GM23248 (cell line): Measurements from ENCODE around the gene UQCRFS1. TPM values are rescaled to one million over a fixed set of nuclear protein-coding genes. Genes with fewer than 3 reads are reported as not detected.

Experiments used
- DNase-seq: peaks from one replicate; pipeline ENCODE4 v3.0.0-alpha.2; 2015
- H2AFZ ChIP-seq: fragments of 200-600 bp; sonication (generic); 2 replicates; pipeline ENCODE4 v1.6.1; 2016; ENCODE audit warnings: antibody characterized with exemption
- H3F3A ChIP-seq: fragments of 200-600 bp; sonication (generic); 2 replicates; pipeline ENCODE4 v1.6.1; 2016; ENCODE audit warnings: mild to moderate bottlenecking, antibody characterized with exemption, mixed run types; ENCODE audit not compliant: insufficient read depth
- H3K27ac ChIP-seq: fragments of 200-600 bp; sonication (generic); 2 replicates; pipeline ENCODE4 v1.5.1; 2016; ENCODE audit warnings: mild to moderate bottlenecking
- H3K27me3 ChIP-seq: fragments of 200-600 bp; sonication (generic); replicated peaks from 2 replicates; pipeline ENCODE4 v1.6.1; 2016; ENCODE audit warnings: mild to moderate bottlenecking; ENCODE audit not compliant: insufficient read depth
- H3K36me3 ChIP-seq: fragments of 200-600 bp; sonication (generic); 2 replicates; pipeline ENCODE4 v1.6.1; 2016; ENCODE audit warnings: low read depth, mild to moderate bottlenecking
- H3K4me1 ChIP-seq: fragments of 200-600 bp; sonication (generic); 2 replicates; pipeline ENCODE4 v1.6.1; 2016; ENCODE audit warnings: mild to moderate bottlenecking; ENCODE audit not compliant: insufficient read depth
- H3K4me2 ChIP-seq: fragments of 200-600 bp; sonication (generic); one replicate; pipeline ENCODE4 v1.6.1; 2016; ENCODE audit warnings: mild to moderate bottlenecking; ENCODE audit not compliant: unreplicated experiment
- H3K4me3 ChIP-seq: fragments of 200-600 bp; sonication (generic); 2 replicates; pipeline ENCODE4 v1.5.1; 2016; ENCODE audit warnings: mild to moderate bottlenecking
- H3K79me2 ChIP-seq: fragments of 200-600 bp; sonication (generic); 2 replicates; pipeline ENCODE4 v1.6.1; 2016; ENCODE audit warnings: mild to moderate bottlenecking; ENCODE audit not compliant: insufficient read depth
- H3K9ac ChIP-seq: fragments of 200-600 bp; sonication (generic); 2 replicates; pipeline ENCODE4 v1.6.1; 2016; ENCODE audit warnings: mild to moderate bottlenecking
- H3K9me2 ChIP-seq: fragments of 200-600 bp; sonication (generic); 2 replicates; pipeline ENCODE4 v1.6.1; 2016; ENCODE audit warnings: mixed run types, mild to moderate bottlenecking, moderate library complexity; ENCODE audit not compliant: insufficient read depth
- H3K9me3 ChIP-seq: fragments of 200-600 bp; sonication (generic); one replicate; pipeline ENCODE4 v1.6.1; 2017; ENCODE audit warnings: low read depth
- H4K20me1 ChIP-seq: fragments of 200-600 bp; sonication (generic); 2 replicates; pipeline ENCODE4 v1.6.0; 2016; ENCODE audit not compliant: insufficient read depth
- EZH2 ChIP-seq: fragments of 200-600 bp; sonication (generic); IDR thresholded peaks from 2 replicates; pipeline ENCODE4 v1.6.1; 2018; ENCODE audit warnings: antibody characterized with exemption, mild to moderate bottlenecking; ENCODE audit not compliant: insufficient read depth, poor library complexity, severe bottlenecking
- EZH2phosphoT487 ChIP-seq: fragments of 200-600 bp; sonication (generic); IDR thresholded peaks from 2 replicates; pipeline ENCODE4 v1.6.1; 2018; ENCODE audit warnings: antibody characterized with exemption, moderate library complexity, mild to moderate bottlenecking, low read depth; ENCODE audit not compliant: insufficient read depth
- WGBS, 2 experiments: methylation state at CpG; one replicate each; pipeline ENCODE4 v1.1.6; 2015 to 2017; ENCODE audit warnings: low lambda C conversion rate in 2 of 2, low coverage in 1 of 2; ENCODE audit errors: missing lambda C conversion rate in 2 of 2; 5-methylcytosine and 5-hydroxymethylcytosine counted together
- in situ Hi-C: fragments of 300-500 bp; cut with MboI; formaldehyde crosslinking; loops from 2 replicates; pipeline ENCODE4 v1.15.0; 2020
- polyA plus RNA-seq: library from polyadenylated mRNA; unstranded; fragments of >200 nt; fragmentation: Nextera tagmentation; extraction: Ambion mirVana; gene quantifications from 2 replicates; pipeline ENCODE4 v1.2.1, GENCODE V29; 2016
- total RNA-seq: library from RNA; depleted of rRNA; stranded (reverse); fragments of >200 nt; shearing (Covaris generic); gene quantifications from 2 replicates; pipeline ENCODE4 v1.2.3, GENCODE V29; 2014

UQCRFS1 gene
- total and polyA plus RNA-seq, 2 experiments from 2014 or later, result 32.1 to 58.9 TPM

DNA sequence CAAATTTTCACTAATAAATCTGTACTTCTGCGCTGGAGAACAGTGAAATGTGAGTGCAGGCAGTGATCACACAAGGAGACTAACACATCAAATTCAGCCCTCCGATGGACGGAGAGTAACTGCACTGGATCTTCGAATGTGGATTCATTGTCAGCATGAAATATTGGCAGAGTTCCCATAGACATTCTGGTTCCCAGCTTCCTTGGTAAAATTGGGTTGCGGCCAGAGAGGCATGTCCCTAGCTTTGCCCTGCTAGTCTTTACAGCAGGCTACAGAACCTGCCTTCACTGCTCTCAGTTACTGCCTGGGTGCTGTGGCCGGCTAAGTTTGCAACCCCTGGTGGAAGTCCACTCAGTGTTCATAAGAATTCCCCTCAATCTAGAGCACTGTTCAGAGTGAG, 32.3 kb upstream of the UQCRFS1 start:
- H3K9ac ChIP-seq, result no peak overlapping the region
- 12 to 13% methylated on average over 6 of the region's 6 CpGs for WGBS, 2 experiments
- peak; percentile 12 for DNase-seq

DNA sequence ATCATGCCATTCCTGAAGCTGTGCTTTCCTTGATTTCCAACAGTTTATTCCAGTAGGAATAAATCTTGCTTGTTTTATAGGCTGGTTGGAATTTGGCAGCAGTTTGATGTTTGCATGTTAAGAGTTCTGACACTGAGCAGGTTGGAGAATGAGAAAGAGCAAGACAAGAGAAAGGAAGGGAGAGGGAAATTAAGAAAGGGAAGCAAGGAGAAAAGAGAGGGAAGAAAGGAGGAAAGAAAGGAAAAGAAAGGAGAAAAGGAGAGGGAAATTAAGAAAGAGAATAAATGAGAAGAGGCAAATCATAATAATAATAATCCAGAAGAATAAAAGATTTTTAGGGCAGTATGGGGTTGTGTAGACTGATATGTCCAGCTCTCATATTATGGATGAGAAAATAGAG, 28.4 kb upstream of the UQCRFS1 start:
- Histone ChIP-seq H3K4me2 (no peak overlapping the region), H3K36me3 (no peaks in the 10 kb centered on the region), H3K9me2 (no peaks in the 10 kb centered on the region), H3K9me3 (no peaks in the 10 kb centered on the region), H3F3A (no peaks in the 10 kb centered on the region), H4K20me1 (no peaks in the 10 kb centered on the region), H3K4me1 (no peaks in the 10 kb centered on the region), H3K4me3 (no peak overlapping the region), H2AFZ (no peak overlapping the region), H3K79me2 (no peaks in the 10 kb centered on the region), H3K9ac (no peak overlapping the region), H3K27ac (no peak overlapping the region), H3K27me3 (no peaks in the 10 kb centered on the region; the same call in 1 of the 2 replicates)
- no peak for DNase-seq
- TF ChIP-seq EZH2, result no peak
- no peak for TF ChIP-seq EZH2phosphoT487
- in situ Hi-C loops, result no loop called here

More for the DNA sequence above, 32.3 kb upstream of the UQCRFS1 start:
- Histone ChIP-seq H3K79me2 (no peaks in the 10 kb centered on the region), H3K4me3 (no peak overlapping the region), H3K4me2 (no peak overlapping the region), H3F3A (no peaks in the 10 kb centered on the region), H3K4me1 (no peaks in the 10 kb centered on the region), H3K9me3 (no peaks in the 10 kb centered on the region), H4K20me1 (no peaks in the 10 kb centered on the region), H3K27ac (no peak overlapping the region), H3K9me2 (no peaks in the 10 kb centered on the region), H3K36me3 (no peaks in the 10 kb centered on the region), H3K27me3 (peaks cover 4% of the 10 kb centered on the region; the same call in 1 of the 2 replicates), H2AFZ (no peak overlapping the region)
- TF ChIP-seq EZH2phosphoT487, result no peak
- no peak for TF ChIP-seq EZH2
- in situ Hi-C loops, result no loop called here

DNA sequence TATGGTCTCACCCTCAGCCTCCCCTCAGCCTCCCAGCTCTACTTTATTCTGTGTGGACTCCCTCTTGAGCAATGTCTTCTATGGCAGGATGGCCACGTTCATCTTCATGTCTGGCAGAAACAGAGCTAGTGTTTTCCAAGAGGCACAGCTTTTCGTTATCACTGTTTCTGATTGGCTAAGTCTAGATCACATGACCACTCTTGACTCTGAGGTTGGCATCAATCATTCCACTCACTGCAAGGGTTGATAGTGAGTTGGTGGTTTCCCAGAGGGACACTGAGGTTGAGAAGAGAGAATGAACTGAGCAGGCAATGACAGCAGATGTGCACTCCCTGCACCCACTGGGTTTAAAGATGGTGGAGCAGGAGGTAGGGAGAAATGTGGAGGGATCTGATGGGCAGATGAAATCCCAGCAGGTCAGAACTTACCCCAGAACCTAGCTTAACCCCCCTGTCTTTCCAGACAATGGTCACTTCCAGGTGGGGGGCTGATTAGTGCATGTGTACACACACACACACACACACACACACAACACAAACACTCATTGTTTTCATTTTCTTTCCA, 26.3 kb upstream of the UQCRFS1 start:
- in situ Hi-C loops, result no loop called here

DNA sequence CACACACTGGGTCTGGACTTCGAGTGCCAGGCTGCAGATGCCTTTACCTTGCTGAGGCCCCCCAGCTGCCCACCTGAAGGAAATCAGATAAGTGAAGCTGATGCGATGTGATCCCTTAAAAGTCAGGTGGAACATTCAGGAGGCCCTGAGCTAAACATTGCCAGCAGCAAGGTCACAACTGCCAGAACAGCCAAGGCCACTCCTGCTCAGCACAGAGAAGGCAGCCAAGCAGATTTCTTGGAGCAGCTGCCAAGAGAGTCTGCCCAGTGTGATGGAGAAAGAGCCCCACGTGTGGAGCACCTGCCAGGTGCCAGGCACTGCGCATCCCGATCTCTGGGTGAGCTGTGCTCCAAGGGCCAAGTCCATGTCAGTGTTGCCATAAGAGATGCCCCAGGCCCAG, 20.6 kb upstream of the UQCRFS1 start:
- no peaks in the 10 kb centered on the region for H4K20me1 ChIP-seq
- in situ Hi-C loops, result no loop called here
- no peaks in the 10 kb centered on the region for H3K79me2 ChIP-seq
- H3K27me3 ChIP-seq, result no peaks in the 10 kb centered on the region
- no peaks in the 10 kb centered on the region for H3K9me3 ChIP-seq
- H3F3A ChIP-seq, result no peaks in the 10 kb centered on the region
- H3K36me3 ChIP-seq, result no peaks in the 10 kb centered on the region
- DNase-seq, result no peak
- H2AFZ ChIP-seq, result no peak overlapping the region
- no peaks in the 10 kb centered on the region for H3K4me1 ChIP-seq
- no peak overlapping the region for H3K4me2 ChIP-seq
- no peak overlapping the region for H3K4me3 ChIP-seq
- WGBS, 2 experiments, result 44 to 48% methylated on average over 5 of the region's 5 CpGs
- H3K9me2 ChIP-seq, result no peaks in the 10 kb centered on the region
- H3K27ac ChIP-seq, result no peak overlapping the region
- no peak for TF ChIP-seq EZH2
- TF ChIP-seq EZH2phosphoT487, result no peak
- no peak overlapping the region for H3K9ac ChIP-seq

More for the DNA sequence above, 26.3 kb upstream of the UQCRFS1 start:
- no peak for DNase-seq
- H3K4me3 ChIP-seq, result no peak overlapping the region
- H3K9me3 ChIP-seq, result no peaks in the 10 kb centered on the region
- H3K27ac ChIP-seq, result no peak overlapping the region
- TF ChIP-seq EZH2 (no peak), EZH2phosphoT487 (no peak)
- no peaks in the 10 kb centered on the region for H3F3A ChIP-seq
- H3K4me1 ChIP-seq, result no peaks in the 10 kb centered on the region
- 15 to 23% methylated on average over 2 of the region's 2 CpGs for WGBS, 2 experiments
- no peak overlapping the region for H3K4me2 ChIP-seq
- H4K20me1 ChIP-seq, result no peaks in the 10 kb centered on the region
- H2AFZ ChIP-seq, result no peak overlapping the region
- no peaks in the 10 kb centered on the region for H3K79me2 ChIP-seq
- H3K9me2 ChIP-seq, result no peaks in the 10 kb centered on the region
- H3K9ac ChIP-seq, result no peak overlapping the region
- no peaks in the 10 kb centered on the region for H3K27me3 ChIP-seq
- H3K36me3 ChIP-seq, result no peaks in the 10 kb centered on the region
